GM20431 (cell line): ENCODE data around the gene SARM1.

Source experiments
- in situ Hi-C: fragments of 300-500 bp; cut with MseI, MboI; formaldehyde crosslinking; loops from one replicate; pipeline ENCODE4 v1.15.0; 2020; ENCODE audit warnings: low sequenced_read_pairs; ENCODE audit not compliant: unreplicated experiment

SARM1 gene

DNA sequence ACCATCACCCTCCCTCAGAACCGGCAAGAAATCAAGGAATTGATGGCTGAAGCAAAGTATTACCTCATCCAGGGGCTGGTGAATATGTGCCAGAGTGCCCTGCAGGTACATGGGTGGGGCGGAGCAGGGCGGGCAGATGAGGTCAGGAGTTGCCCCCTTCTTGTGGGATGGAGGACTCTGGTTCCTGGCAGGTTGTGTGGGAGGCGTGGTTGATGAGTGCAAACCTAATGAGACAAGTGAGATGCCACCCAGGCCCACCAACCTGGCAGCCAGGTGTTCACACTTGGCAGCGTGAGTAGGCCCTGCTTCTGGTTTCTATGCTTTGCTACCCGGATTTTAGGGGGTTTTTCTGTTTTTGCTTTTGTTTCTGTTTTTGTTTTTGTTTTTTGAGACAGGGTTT is 31.1 kb upstream of the SARM1 start:
- in situ Hi-C loops = no loop called here

DNA sequence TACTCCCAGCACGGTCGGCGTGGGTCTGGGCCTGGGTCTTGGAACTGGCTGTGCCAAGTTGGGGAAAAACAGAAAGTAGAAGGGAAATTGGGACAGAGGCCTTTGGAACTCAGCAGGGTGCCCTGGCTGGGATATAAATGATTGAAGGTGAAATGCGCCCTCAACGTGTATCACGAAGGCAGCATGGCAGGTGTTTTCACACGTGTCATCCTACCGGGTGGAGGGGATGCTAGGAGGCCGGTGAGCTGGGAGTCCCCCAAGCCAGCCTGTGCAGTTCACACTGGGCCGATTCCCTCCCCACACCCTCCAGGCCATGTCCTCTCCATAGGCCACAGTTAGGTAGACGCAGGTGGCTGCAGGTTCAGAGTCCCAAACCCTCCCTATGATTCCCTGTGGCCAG is 30.0 kb upstream of the SARM1 start:
- in situ Hi-C loops = no loop called here

DNA sequence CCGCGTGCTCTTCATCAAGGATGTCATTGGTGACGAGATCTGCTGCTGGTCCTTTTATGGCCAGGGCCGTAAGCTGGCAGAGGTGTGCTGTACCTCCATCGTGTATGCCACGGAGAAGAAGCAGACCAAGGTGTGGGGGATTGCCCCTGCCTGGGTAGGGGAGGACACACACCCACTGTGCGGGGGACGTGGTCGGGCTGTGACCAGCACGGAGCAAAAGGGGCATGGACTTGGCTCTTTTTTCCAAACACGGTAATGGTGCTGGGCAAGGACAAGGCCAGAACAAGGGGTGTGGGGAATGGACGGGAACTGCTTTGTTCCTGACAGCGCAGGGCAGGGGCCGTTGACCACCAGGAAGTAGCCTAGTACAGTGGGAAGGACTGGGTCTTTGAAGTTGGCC is 29.2 kb upstream of the SARM1 start:
- in situ Hi-C loops = no loop called here

DNA sequence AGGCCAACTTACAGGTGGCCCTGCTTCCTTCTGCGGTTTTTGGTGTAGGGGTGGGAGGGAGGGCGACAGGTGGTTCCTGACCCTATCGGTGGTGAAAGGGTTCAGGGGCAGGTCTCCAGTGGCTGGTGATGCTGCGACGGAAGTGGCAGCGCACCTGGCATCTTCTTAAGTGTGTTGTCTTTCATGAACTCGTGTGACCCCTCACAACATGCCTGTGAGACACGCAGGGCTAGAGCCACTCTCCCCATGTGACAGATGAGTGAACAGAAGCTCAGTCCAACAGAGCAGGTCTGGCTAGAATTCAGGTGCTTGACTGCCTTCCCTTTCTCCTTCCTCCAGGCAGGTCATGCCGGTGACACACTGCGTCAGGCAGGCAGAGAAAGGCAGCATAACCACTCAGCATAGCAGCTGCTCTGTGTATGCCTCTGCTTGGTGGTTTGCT is 28.0 kb upstream of the SARM1 start:
- in situ Hi-C loops = no loop called here

DNA sequence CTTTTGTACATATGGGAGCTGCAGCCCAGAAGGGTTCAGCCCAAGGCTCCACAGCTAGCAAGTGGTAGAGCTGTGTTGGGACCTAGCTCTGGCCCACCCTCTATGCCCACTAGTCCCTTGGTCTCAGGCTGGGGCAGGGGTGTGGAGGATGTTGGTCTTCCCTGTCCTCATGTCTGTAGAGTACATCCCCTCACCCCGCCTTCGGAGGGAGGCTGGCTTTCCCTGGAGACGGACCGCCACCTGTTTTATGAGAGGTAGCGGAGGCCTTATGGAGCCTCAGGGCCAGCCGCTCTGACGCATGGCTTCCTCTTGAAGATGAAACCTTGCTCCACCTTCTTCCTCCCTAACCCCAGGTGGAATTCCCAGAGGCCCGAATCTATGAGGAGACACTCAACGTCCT is 27.5 kb upstream of the SARM1 start:
- in situ Hi-C loops = no loop called here

DNA sequence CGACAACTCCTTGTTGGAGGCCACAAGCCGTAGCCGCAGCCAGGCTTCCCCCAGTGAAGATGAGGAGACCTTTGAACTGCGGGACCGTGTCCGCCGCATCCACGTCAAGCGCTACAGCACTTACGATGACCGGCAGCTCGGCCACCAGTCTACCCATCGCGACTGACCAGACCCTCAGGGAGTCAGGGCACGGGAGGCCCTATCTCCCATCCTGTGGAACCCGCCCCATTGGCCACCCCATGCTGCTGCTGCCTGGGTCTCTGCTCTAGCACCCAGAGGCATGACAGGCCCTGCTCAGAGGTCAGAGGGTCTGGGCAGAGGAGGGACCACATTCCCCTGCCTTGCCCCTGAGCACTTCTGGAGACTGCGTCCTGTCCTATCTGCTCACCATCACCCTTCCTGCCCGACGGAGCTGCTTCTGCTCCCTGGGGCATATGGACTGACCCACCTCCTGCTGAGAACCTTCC is 27.0 kb upstream of the SARM1 start:
- in situ Hi-C loops = no loop called here

DNA sequence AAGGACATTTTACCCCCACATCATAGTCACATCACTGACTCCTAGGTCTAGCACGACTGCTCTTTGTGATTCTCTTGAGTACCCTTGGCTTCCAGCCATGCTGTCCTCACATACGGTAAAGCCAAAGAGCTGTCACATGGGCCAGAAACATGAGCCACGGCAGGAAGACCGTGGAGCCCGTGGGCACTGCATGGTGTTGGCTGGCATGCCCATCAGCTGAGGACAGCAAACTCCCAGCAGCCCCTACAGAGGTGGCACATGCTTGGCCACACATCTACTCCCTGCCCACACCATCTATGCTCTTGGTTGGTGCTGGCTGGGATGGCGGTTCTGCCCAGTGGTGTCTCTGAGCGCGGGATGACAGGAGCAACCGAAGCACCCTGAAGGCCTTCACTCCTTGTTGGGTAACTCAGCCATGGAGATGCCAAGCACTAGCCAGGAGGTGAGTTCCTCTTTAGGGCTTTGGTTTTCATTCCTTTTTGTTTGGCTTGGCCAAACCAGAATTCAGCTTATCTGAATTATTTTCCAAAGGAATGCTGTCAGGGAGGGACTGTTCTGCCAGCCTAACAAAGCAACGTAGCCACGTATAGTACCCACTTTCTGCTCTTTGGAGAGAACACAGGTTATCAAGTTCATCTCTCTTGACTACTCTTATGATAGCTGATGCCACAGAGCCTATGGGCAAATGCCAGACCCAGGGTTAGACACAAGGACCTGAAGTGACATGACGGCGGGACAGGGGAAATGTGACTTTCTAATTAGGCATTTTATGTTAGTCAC is 25.9 kb upstream of the SARM1 start:
- in situ Hi-C loops = no loop called here

DNA sequence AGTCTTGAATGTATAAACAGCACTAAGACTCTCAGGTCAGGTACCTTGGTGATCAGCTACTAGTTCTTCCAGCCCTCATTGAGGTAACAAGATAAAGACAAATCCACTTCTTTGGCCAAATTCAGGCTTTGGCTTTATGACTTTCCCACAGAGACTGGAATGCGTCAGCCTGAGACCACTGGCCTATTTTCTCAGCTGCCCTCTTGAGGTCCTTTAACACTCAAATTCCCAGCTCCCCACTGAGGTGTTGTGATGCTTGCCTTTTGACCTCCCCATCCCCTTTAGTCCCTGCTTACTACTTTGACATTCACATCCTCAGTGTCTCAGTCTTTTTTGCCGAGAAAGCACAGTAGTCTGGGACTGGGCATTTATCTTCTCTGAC is 25.3 kb upstream of the SARM1 start:
- in situ Hi-C loops = no loop called here

DNA sequence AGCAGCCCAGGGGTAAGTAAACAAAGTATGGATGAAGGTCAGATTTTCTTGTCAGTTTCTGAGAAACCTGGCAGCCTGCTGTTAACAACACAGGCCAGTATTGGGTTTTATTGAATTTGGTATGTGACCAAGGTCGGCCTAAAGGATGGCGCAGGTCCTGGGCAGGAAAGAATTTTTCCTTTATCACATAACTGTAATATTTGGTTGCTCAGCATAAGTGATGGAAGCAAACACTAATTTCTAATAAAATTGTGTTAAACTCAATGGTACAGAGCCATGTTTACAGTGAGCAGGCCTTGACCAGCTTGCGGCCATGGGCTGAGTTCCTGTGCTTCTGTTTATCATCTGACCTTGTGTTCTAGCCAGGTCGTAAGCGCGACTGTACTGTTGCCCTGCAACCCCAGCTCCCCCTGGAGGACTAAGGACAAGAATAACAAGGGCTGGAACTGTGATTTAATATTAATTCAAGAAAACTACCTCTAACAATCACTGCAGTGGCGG is 24.7 kb upstream of the SARM1 start:
- in situ Hi-C loops = no loop called here

DNA sequence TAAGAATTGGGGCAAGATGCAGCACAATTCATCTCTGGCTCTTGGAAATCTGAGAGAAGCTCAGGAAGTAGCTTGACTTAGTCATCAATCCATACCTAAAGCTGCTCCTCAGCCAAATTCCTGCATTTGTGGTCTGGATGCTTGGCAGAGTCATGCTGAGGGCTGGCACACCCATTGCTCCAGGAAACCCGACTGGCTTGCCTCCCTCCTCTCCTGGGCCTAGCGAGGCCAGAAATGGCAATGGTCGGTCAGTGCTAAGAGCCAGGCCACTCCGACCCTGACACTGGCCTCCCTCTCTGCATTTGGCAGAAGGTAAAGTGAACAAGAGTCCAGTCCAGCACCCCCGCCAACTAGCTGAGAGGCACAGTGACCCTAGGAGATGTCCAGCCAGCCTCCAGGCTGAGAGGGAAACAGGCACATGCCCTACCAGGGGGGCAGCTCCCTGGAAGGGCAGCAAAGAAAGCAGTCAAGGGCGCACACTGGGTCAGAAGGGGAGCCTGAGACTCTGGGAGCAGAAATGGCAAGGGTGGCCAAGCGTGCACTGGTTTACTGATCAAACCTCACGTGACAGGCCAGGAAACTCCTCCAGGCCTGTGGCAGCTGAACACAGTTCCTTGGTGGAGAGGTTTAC is 24.1 kb upstream of the SARM1 start:
- in situ Hi-C loops = no loop called here

DNA sequence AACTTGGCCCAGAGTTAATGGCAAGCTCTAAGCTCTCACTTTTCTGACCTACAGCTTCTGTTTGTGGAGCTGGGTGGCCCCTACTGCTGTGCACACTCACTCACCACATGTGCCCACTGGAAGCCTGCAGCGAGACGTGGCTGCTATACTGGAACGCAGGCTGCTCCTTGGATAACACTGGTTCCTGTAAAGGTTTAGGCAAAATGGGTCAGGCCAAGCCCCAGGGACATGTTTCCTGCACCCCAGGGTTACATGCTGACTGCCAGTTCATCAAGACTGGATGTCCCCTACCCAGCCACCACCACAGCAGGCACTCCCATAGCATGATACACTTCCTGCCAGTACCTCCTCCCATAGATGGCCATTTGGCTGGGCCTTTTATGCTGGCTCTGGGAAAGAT is 22.5 kb upstream of the SARM1 start:
- in situ Hi-C loops = no loop called here

DNA sequence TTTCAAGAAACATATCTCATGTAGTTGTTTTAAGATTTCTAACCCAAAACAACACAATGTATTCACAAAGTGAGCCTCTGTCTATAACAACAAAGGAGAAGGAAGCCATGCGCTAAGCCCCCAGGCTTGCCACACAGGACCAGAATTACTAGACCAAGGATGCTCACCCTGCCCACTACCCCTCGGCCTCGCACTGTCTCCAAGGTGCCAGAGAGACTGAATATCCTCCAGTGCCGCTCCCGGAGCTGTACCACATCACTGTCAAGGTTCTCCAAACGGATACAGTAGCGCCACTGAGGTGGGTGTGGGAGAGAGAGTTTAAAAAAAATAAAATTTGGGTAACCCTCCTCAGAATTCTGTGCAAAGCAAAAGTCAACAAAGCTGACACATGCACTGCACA is 21.2 kb upstream of the SARM1 start:
- in situ Hi-C loops = no loop called here

DNA sequence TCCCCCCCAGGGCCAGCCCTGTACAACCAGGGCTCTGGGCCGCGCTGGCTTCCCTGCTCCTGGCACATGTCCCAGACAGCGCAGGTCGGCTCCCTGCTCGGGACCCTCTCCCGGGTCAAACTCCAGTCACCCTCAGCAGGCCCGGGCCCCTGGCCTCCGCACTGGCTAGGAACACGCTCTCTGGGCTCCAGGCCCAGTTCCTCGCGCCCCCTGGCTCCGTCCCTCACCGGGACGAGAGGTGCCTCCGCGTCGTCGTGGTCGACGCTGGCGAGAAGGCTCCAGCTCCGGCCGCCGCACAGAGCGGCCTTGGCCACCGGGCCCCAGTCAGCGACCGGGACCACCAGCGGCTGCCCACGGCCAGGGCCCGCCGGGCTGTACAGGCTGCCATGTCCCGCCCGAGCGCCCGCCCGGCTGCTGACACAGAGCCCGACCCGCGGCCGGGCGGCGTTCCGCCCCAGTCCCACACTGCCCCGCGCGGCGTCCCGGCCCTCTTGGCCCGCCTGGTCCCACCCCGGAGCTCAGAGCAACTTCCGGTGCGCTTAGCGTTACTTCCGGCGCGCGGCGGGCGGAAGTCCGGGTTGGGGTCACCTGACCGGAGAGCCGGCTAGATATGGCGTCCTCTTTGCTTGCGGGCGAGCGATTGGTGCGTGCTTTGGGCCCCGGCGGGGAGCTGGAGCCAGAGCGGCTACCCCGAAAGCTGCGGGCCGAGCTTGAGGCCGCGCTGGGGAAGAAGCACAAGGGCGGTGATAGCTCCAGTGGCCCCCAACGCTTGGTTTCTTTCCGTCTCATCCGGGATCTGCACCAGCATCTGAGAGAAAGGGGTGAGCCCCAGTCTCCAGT is 14.2 kb upstream of the SARM1 start, which contains the start of gene POLDIP2:
Gene POLDIP2 (minus strand): TSS at position 467 of the 840 bp plus-strand sequence. CDS start 79 bp downstream, at position 388.
- in situ Hi-C loops = no loop called here

DNA sequence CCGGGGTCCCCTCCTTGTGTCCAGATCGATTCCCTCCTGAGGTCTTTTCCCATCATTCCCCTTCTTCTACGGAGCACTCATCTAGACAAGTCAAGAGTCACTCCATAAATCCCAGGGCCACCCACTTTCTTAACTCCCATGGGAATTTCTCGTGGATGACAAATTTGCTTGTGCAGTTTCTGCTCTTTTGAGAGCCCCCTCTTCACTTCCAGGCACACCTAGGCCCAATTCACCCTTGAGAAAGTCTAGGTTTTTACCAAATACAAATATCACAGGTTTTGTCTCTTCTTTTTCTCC is 13.6 kb upstream of the SARM1 start:
- in situ Hi-C loops = no loop called here

DNA sequence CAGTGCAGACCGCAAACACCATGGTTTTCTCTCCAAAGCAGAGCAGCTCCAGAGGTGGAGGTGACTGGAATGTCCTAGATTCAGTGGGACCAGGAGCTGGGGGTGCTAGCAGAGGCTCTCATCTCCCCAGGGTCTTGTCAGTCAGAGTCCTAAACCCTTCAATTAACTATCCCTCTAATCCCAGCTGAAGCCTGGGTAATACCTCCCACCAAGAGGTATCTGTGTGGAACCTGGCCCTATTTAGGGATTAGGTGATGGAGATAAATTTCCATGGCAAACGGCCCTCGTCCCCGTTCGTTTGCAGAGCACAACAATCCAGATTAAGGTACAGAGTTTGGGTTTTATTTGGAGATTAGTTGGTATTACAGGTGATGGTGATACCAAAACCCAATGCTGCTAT is 8.3 kb upstream of the SARM1 start:
- in situ Hi-C loops = no loop called here

DNA sequence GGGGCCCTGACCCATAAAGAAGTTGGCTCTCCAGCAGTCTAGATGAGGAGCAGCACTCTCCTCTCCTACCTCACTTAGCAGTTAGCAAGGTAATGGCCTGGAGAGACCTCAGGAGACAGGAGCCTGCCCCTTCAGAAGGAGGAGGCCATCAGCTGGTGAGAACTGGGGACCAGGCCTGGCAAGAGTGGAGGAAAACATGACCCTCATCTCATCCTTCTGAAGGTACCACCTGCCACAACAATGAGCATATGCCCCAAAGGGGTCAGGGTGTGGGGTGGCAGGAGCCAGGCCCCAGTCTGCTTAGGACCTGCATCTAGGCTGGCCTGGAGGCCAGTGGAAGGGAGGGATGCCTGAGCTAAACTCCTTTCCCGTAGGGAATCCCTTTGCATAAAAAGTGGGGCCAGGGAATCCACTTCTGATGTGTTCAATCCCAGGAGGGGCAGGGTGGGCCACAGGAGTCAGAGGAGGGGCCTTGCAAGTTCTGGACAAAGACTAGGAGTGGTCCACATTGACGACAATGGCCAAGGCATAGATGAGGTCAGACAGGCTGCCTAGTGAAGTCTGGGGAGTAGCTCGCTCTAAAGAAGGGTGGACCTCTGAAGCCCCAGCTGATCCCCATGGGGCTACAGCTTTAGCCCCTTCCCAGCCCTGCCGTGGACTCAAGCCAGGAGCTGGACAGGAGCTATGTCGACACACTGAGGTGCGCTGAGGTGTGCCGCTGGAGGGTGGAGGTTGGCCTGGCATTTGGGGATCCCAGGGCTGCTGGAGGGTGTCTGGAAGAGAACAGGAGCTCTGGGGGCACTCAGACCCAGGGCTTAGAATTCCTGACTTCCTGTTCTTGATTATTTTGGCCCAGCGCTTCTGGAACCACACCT is 7.5 kb upstream of the SARM1 start:
- in situ Hi-C loops = no loop called here

DNA sequence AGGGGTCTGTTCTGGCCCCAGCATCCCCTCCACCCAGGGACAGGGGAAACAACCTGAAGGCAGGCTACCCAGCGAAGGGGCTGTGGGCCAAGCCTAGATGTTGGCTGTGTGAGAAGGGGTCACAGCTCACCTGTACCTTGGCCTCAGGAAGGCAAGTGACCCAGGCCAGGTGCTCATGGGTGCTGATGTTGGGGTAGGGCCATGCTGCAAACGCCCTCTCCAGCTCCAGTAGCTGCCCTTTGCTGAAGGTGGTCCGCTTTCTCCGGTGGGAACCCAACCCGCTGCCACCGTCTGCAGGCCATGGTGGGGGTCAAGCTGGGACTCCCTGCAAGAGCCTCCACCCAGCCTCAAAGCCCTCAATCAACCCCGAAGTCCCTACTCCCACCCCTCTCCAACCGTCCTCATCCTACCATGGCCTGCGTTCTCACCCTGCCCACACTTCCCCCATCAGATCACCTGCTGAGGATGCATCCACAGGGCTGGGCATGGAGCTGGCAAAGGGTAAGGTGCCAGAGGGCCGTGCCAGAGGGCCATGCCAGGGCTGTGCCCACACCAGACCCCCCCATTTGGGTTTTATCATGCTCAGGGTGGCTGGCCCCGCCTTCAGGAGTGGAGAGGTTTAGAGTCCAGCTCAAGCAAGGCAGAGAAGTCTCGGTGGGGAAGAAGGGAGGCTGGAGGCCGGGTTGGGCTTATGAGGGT is 6.7 kb upstream of the SARM1 start, which contains the start of gene SEBOX:
Gene SEBOX (minus strand): TSS at position 535 of the 699 bp plus-strand sequence. CDS start 48 bp downstream, at position 487.
- in situ Hi-C loops = no loop called here

DNA sequence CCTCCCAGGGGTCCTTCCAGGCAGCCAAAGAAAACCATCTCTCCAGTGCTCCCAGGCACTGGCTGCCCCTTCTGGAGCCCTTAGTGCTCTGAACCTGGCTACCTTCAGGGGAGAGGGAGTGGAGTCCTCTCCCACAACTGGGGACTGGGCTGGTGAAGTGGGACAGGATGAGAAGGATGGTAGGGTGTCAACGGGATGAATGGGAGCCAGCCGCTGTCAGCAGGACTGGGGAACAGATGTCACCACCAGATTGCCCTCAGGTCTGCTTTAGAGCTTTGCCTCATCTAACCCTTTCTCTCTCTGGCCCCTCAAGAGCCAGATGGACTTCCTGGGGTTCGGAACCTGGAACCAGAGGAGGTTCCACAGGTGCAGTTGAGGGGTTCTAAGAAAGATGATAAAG is 6.0 kb upstream of the SARM1 start:
- in situ Hi-C loops = no loop called here

DNA sequence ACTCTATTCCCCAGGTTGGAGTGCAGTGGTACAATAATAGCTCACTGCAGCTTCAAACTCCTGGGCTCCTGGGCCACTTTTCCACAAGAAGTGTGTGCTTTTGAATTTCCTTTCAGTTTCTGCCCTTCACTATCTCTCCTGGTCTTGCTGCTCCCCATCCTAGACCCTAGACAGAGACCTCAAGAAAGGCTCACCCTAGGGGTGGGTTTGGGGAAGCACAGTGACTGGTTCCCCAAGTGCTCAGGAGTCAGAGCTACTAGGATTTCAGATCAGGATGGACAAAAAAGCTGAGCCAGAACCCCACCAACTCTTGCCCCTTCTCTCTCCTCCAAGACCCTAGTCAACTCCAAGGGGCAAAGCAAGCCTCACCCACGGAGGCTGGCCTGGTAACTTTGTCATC is 4.9 kb upstream of the SARM1 start:
- in situ Hi-C loops = no loop called here
